ENCODE data around the gene MTMR4. TPM values are rescaled to one million over a fixed set of nuclear protein-coding genes. Genes with fewer than 3 reads are reported as not detected.

The MTMR4 gene
- total and polyA plus RNA-seq, 10 donors, result 12.7 to 61.9 (median 50.1) TPM

- H3K9me3 ChIP-seq, result no peaks in the 10 kb centered on the region
- H3K27me3 ChIP-seq (replicated peaks in 1 of 7), result no peaks in the 10 kb centered on the region
- WGBS, 5 donors, result 91 to 98% (median 97%) methylated on average over 5 to 6 of the region's 6 CpGs
- no peak overlapping the region for H3K27ac ChIP-seq
- intact Hi-C loops (cut with DNase I; ENCODE audit: low total_unique reads), result no loop called here
- peaks cover 8 to 100% (median 90%) of the 10 kb centered on the region in 6 donors for H3K36me3 ChIP-seq
- TF ChIP-seq POLR2A (IDR thresholded peaks at IDR 0.05) (no peak), POLR2AphosphoS5 (IDR thresholded peaks at IDR 0.05) (no peak), CTCF (IDR thresholded peaks at IDR 0.05 in 8 of 11, conservative IDR thresholded peaks at IDR 0.05 in 3 of 11) (no peak)
- H3K4me3 ChIP-seq, result no peak overlapping the region
- no peak for DNase-seq
- peaks cover 0 to 7% (median 0%) of the 10 kb centered on the region in 6 donors for H3K4me1 ChIP-seq
Observed at GRCh38 chr17:58498177-58498828, 16.1 kb downstream of the MTMR4 start.

GRCh38 chr17:58493506-58493905, 20.9 kb downstream of the MTMR4 start:
- Histone ChIP-seq H3K27me3 (replicated peaks in 1 of 7) (no peaks in the 10 kb centered on the region), H3K9me3 (no peaks in the 10 kb centered on the region), H3K27ac (no peak overlapping the region), H3K4me1 (peaks cover 0 to under 1% (median 0%) of the 10 kb centered on the region in 6 donors), H3K36me3 (peaks cover 18 to 100% (median 92%) of the 10 kb centered on the region in 6 donors), H3K4me3 (no peak overlapping the region)
- intact Hi-C loops (cut with DNase I; ENCODE audit: low total_unique reads), result no loop called here
- TF ChIP-seq CTCF (IDR thresholded peaks at IDR 0.05 in 8 of 11, conservative IDR thresholded peaks at IDR 0.05 in 3 of 11) (no peak), POLR2A (IDR thresholded peaks at IDR 0.05) (no peak), POLR2AphosphoS5 (IDR thresholded peaks at IDR 0.05) (no peak)
- no peak for DNase-seq
- WGBS, 5 donors, result 48 to 87% (median 72%) methylated on average over 4 of the region's 4 CpGs

GRCh38 chr17:58492238-58493121, 22.0 kb downstream of the MTMR4 start:
- DNase-seq, result no peak
- intact Hi-C loops (cut with DNase I; ENCODE audit: low total_unique reads), result no loop called here
- Histone ChIP-seq H3K27ac (no peak overlapping the region), H3K27me3 (replicated peaks in 1 of 7) (no peaks in the 10 kb centered on the region), H3K36me3 (peaks cover 16 to 100% (median 87%) of the 10 kb centered on the region in 6 donors), H3K9me3 (no peaks in the 10 kb centered on the region), H3K4me3 (no peak overlapping the region), H3K4me1 (peaks cover 0 to 11% (median 4%) of the 10 kb centered on the region in 6 donors)
- TF ChIP-seq POLR2A (IDR thresholded peaks at IDR 0.05) (no peak), POLR2AphosphoS5 (IDR thresholded peaks at IDR 0.05) (no peak), CTCF (IDR thresholded peaks at IDR 0.05 in 8 of 11, conservative IDR thresholded peaks at IDR 0.05 in 3 of 11) (no peak)
- WGBS, 5 donors, result 90 to 95% (median 93%) methylated on average over 11 of the region's 11 CpGs

Measured in spleen (tissue), 11 donors.